Liver (tissue), 9 donors: ENCODE measurements around the gene RGS9BP. TPM values are rescaled to one million over a fixed set of nuclear protein-coding genes. Genes with fewer than 3 reads are reported as not detected.

Experiments
- DNase-seq: peaks from one replicate; pipeline ENCODE4 v3.0.0-alpha.2; 2017; ENCODE audit warnings: low spot score
- H3K27ac ChIP-seq, 2 donors: one replicate each; pipeline ENCODE4 v1.7.0; 2013; ENCODE audit warnings: inconsistent platforms in 2 of 2, low read length in 2 of 2, control low read depth in 1 of 2, low read depth in 1 of 2, mild to moderate bottlenecking in 1 of 2
- H3K27me3 ChIP-seq, 4 donors: one replicate each; pipeline versions ENCODE4 v1.6.1 to v1.7.0; 2013; ENCODE audit warnings: low read length in 3 of 4, inconsistent platforms in 1 of 4, mild to moderate bottlenecking in 1 of 4, moderate library complexity in 1 of 4; ENCODE audit not compliant: control insufficient read depth in 4 of 4, insufficient read depth in 4 of 4
- H3K36me3 ChIP-seq, 4 donors: one replicate each; pipeline versions ENCODE4 v1.6.1 to v1.7.0; 2013; ENCODE audit warnings: low read length in 3 of 4, mild to moderate bottlenecking in 3 of 4, low read depth in 1 of 4, moderate library complexity in 1 of 4; ENCODE audit not compliant: control insufficient read depth in 4 of 4, insufficient read depth in 3 of 4
- H3K4me1 ChIP-seq, 4 donors: one replicate each; pipeline versions ENCODE4 v1.6.1 to v1.7.0; 2013; ENCODE audit warnings: low read length in 3 of 4, mild to moderate bottlenecking in 3 of 4, moderate library complexity in 1 of 4; ENCODE audit not compliant: control insufficient read depth in 4 of 4, insufficient read depth in 4 of 4
- H3K4me3 ChIP-seq, 3 donors: one replicate each; pipeline versions ENCODE4 v1.6.1 to v1.7.0; 2013; ENCODE audit warnings: low read length in 3 of 3, control low read depth in 1 of 3, low read depth in 1 of 3, mild to moderate bottlenecking in 1 of 3
- H3K9ac ChIP-seq, 2 donors: one replicate each; pipeline ENCODE4 v1.7.0; 2013; ENCODE audit warnings: low read length in 2 of 2, mild to moderate bottlenecking in 2 of 2, moderate library complexity in 2 of 2, control low read depth in 1 of 2, low read depth in 1 of 2
- H3K9me3 ChIP-seq, 4 donors: one replicate each; pipeline versions ENCODE4 v1.6.1 to v1.7.0; 2013; ENCODE audit warnings: low read length in 3 of 4; ENCODE audit not compliant: control insufficient read depth in 4 of 4
- EGR1 ChIP-seq, 2 donors: IDR thresholded peaks; 2 replicates each; pipeline ENCODE4 v1.6.1; 2016 to 2018; ENCODE audit warnings: antibody characterized with exemption in 2 of 2, low read depth in 2 of 2
- FOXA1 ChIP-seq: IDR thresholded peaks from 2 replicates; pipeline ENCODE4 v1.6.1; 2016; ENCODE audit warnings: antibody characterized with exemption
- FOXA2 ChIP-seq: IDR thresholded peaks from 2 replicates; pipeline ENCODE4 v1.6.1; 2016; ENCODE audit warnings: antibody characterized with exemption
- GABPA ChIP-seq, 2 donors: IDR thresholded peaks in 1 of 2; conservative IDR thresholded peaks in 1 of 2; 2 replicates each; pipeline ENCODE4 v1.6.1; 2016; ENCODE audit warnings: antibody characterized with exemption in 2 of 2, mild to moderate bottlenecking in 1 of 2, moderate library complexity in 1 of 2
- HNF4A ChIP-seq, 2 donors: conservative IDR thresholded peaks; 2 replicates each; pipeline ENCODE4 v1.6.1; 2016; ENCODE audit warnings: antibody characterized with exemption in 2 of 2, mild to moderate bottlenecking in 2 of 2
- HNF4G ChIP-seq: IDR thresholded peaks from 2 replicates; pipeline ENCODE4 v1.6.1; 2016; ENCODE audit warnings: antibody characterized with exemption
- JUND ChIP-seq, 2 donors: IDR thresholded peaks; 2 replicates each; pipeline ENCODE4 v1.6.1; 2016; ENCODE audit warnings: antibody characterized with exemption in 2 of 2
- NR2F2 ChIP-seq: IDR thresholded peaks from 2 replicates; pipeline ENCODE4 v1.6.1; 2016; ENCODE audit warnings: antibody characterized with exemption
- RAD21 ChIP-seq, 2 donors: IDR thresholded peaks; 2 replicates each; pipeline ENCODE4 v1.6.1; 2016; ENCODE audit warnings: antibody characterized with exemption in 2 of 2, mild to moderate bottlenecking in 2 of 2
- RXRA ChIP-seq, 2 donors: IDR thresholded peaks; 2 replicates each; pipeline ENCODE4 v1.6.1; 2017 to 2018; ENCODE audit warnings: antibody characterized with exemption in 2 of 2, mild to moderate bottlenecking in 1 of 2
- SP1 ChIP-seq: IDR thresholded peaks from 2 replicates; pipeline ENCODE4 v1.6.1; 2018; ENCODE audit warnings: antibody characterized with exemption, mild to moderate bottlenecking
- TAF1 ChIP-seq: conservative IDR thresholded peaks from 2 replicates; pipeline ENCODE4 v1.6.1; 2016; ENCODE audit warnings: antibody characterized with exemption, mild to moderate bottlenecking
- YY1 ChIP-seq: IDR thresholded peaks from 2 replicates; pipeline ENCODE4 v1.6.1; 2016; ENCODE audit warnings: antibody characterized with exemption, mild to moderate bottlenecking
- WGBS: extraction: QIAGEN DNeasy Blood & Tissue Kit; methylation state at CpG from one replicate; pipeline ENCODE4 v1.1.7; 2013; 5-methylcytosine and 5-hydroxymethylcytosine counted together
- polyA plus RNA-seq, 2 donors: library from polyadenylated mRNA; stranded (reverse) in 1 of 2; unstranded in 1 of 2; fragments of 200-250 nt in 1 of 2; fragments of >200 nt in 1 of 2; fragmentation: Nextera tagmentation in 1 of 2; extraction: Ambion mirVana in 1 of 2; gene quantifications; one replicate each; pipeline versions ENCODE4 v1.2.1 to v1.2.3, GENCODE V29; 2013 to 2015
- total RNA-seq, 2 donors: library from RNA; depleted of rRNA; stranded (reverse); fragments of >200 nt; gene quantifications; one replicate each; pipeline ENCODE4 v1.2.3, GENCODE V29; 2014
- TF ChIP-seq, protein P1 (sequence below): IDR thresholded peaks from 2 replicates; pipeline ENCODE4 v1.6.1; 2016; ENCODE audit warnings: antibody characterized with exemption, mild to moderate bottlenecking
- TF ChIP-seq, protein P2 (sequence below): IDR thresholded peaks from 2 replicates; pipeline ENCODE4 v1.6.1; 2016; ENCODE audit warnings: antibody characterized with exemption
- TF ChIP-seq, protein P3 (sequence below): fragments of 150-350 bp; IDR thresholded peaks from 2 replicates; pipeline ENCODE4 v1.5.1; 2017; ENCODE audit warnings: improper control_type of control experiment, low read depth, low read length; ENCODE audit not compliant: missing input control
- TF ChIP-seq, protein P4 (sequence below): IDR thresholded peaks from 2 replicates; pipeline ENCODE4 v1.6.1; 2016; ENCODE audit warnings: antibody characterized with exemption
- TF ChIP-seq, protein P5 (sequence below): IDR thresholded peaks from 2 replicates; pipeline ENCODE4 v1.6.1; 2016; ENCODE audit warnings: antibody characterized with exemption
- donor health status: healthy.
- donor health status: healthy.
- donor health status: healthy.
- donor health status: healthy.
- donor health status: healthy.

RGS9BP gene
- total and polyA plus RNA-seq, 4 donors = under 0.01 to 0.05 (median 0.01) TPM; not detected in 1

DNA sequence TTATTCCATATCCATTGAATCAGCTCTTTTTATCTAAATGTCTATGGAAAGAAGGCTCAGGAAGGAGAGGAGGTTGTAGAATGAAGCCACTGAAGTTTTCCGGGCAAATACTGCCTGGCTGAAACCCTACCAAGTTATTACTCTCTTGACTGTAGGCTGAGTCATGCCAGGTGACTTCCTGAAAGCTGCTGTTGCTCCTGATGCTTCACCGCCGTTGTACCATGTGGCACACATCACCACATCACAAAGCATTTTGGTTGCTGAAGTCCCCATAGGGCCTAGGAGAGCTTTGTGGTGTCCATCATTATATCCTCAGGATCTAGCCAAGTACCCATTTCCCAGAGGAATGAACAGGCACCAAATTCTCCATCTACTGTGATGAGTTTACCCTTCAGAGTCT lies 32.8 kb downstream of the RGS9BP start:
- no peak overlapping the region for H3K9ac ChIP-seq
- no peaks in the 10 kb centered on the region for H3K4me1 ChIP-seq
- H3K36me3 ChIP-seq = peaks cover 0 to 10% (median 5%) of the 10 kb centered on the region in 4 donors
- H3K9me3 ChIP-seq = peaks cover 4 to 11% (median 5%) of the 10 kb centered on the region in 4 donors
- TF ChIP-seq RAD21 (IDR thresholded peaks at IDR 0.05) (no peak), RXRA (IDR thresholded peaks at IDR 0.05) (no peak), TAF1 (no peak), EGR1 (IDR thresholded peaks at IDR 0.05; ENCODE audit: low read depth in 2 of 2) (no peak), JUND (IDR thresholded peaks at IDR 0.05) (no peak), NR2F2 (no peak), HNF4A (conservative IDR thresholded peaks at IDR 0.05) (no peak), SP1 (no peak), FOXA1 (no peak)
- TF ChIP-seq, protein P1, sequence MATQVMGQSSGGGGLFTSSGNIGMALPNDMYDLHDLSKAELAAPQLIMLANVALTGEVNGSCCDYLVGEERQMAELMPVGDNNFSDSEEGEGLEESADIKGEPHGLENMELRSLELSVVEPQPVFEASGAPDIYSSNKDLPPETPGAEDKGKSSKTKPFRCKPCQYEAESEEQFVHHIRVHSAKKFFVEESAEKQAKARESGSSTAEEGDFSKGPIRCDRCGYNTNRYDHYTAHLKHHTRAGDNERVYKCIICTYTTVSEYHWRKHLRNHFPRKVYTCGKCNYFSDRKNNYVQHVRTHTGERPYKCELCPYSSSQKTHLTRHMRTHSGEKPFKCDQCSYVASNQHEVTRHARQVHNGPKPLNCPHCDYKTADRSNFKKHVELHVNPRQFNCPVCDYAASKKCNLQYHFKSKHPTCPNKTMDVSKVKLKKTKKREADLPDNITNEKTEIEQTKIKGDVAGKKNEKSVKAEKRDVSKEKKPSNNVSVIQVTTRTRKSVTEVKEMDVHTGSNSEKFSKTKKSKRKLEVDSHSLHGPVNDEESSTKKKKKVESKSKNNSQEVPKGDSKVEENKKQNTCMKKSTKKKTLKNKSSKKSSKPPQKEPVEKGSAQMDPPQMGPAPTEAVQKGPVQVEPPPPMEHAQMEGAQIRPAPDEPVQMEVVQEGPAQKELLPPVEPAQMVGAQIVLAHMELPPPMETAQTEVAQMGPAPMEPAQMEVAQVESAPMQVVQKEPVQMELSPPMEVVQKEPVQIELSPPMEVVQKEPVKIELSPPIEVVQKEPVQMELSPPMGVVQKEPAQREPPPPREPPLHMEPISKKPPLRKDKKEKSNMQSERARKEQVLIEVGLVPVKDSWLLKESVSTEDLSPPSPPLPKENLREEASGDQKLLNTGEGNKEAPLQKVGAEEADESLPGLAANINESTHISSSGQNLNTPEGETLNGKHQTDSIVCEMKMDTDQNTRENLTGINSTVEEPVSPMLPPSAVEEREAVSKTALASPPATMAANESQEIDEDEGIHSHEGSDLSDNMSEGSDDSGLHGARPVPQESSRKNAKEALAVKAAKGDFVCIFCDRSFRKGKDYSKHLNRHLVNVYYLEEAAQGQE = no peak
- TF ChIP-seq, protein P2, sequence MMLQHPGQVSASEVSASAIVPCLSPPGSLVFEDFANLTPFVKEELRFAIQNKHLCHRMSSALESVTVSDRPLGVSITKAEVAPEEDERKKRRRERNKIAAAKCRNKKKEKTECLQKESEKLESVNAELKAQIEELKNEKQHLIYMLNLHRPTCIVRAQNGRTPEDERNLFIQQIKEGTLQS = no peak
- TF ChIP-seq, protein P3, sequence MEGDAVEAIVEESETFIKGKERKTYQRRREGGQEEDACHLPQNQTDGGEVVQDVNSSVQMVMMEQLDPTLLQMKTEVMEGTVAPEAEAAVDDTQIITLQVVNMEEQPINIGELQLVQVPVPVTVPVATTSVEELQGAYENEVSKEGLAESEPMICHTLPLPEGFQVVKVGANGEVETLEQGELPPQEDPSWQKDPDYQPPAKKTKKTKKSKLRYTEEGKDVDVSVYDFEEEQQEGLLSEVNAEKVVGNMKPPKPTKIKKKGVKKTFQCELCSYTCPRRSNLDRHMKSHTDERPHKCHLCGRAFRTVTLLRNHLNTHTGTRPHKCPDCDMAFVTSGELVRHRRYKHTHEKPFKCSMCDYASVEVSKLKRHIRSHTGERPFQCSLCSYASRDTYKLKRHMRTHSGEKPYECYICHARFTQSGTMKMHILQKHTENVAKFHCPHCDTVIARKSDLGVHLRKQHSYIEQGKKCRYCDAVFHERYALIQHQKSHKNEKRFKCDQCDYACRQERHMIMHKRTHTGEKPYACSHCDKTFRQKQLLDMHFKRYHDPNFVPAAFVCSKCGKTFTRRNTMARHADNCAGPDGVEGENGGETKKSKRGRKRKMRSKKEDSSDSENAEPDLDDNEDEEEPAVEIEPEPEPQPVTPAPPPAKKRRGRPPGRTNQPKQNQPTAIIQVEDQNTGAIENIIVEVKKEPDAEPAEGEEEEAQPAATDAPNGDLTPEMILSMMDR = no peak
- no peak overlapping the region for H3K4me3 ChIP-seq
- no peak for DNase-seq
- H3K27me3 ChIP-seq = no peaks in the 10 kb centered on the region
- WGBS = 85% methylated on average over 3 of the region's 3 CpGs
- H3K27ac ChIP-seq = no peak overlapping the region

DNA sequence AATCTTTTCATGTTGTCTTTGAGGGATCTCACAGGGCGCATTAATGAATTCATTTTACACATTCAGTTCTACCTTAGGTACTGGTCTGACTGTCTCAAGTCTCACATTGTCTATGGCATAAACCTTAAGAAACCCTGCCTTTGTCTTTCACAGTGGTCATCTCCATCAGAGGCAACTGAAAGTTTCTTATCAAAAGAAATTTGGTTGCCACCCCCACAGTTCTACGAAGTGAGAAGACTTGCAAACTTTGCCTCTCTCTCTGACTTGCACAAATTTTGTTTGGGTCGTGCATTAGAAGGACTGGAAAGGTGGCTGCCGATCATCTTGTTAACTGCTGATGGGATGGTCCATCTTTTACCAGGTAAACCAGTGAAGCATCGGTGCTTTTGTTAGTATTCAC lies 33.4 kb downstream of the RGS9BP start:
- peaks cover 0 to 14% (median 5%) of the 10 kb centered on the region in 4 donors for H3K36me3 ChIP-seq
- TF ChIP-seq, protein P2 = no peak
- TF ChIP-seq YY1 = no peak
- TF ChIP-seq JUND (IDR thresholded peaks at IDR 0.05) = no peak
- no peak for TF ChIP-seq HNF4G
- no peak for TF ChIP-seq NR2F2
- no peak for TF ChIP-seq SP1
- TF ChIP-seq FOXA1 = no peak
- no peak for TF ChIP-seq GABPA (IDR thresholded peaks at IDR 0.05 in 1 of 2, conservative IDR thresholded peaks at IDR 0.05 in 1 of 2)
- TF ChIP-seq RXRA (IDR thresholded peaks at IDR 0.05) = no peak
- TF ChIP-seq, protein P4, sequence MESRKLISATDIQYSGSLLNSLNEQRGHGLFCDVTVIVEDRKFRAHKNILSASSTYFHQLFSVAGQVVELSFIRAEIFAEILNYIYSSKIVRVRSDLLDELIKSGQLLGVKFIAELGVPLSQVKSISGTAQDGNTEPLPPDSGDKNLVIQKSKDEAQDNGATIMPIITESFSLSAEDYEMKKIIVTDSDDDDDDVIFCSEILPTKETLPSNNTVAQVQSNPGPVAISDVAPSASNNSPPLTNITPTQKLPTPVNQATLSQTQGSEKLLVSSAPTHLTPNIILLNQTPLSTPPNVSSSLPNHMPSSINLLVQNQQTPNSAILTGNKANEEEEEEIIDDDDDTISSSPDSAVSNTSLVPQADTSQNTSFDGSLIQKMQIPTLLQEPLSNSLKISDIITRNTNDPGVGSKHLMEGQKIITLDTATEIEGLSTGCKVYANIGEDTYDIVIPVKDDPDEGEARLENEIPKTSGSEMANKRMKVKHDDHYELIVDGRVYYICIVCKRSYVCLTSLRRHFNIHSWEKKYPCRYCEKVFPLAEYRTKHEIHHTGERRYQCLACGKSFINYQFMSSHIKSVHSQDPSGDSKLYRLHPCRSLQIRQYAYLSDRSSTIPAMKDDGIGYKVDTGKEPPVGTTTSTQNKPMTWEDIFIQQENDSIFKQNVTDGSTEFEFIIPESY = no peak
- no peak for TF ChIP-seq RAD21 (IDR thresholded peaks at IDR 0.05)
- no peak for TF ChIP-seq TAF1
- no peak for TF ChIP-seq HNF4A (conservative IDR thresholded peaks at IDR 0.05)
- TF ChIP-seq, protein P5, sequence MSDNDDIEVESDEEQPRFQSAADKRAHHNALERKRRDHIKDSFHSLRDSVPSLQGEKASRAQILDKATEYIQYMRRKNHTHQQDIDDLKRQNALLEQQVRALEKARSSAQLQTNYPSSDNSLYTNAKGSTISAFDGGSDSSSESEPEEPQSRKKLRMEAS = no peak
- no peak for TF ChIP-seq FOXA2
- TF ChIP-seq, protein P3 = no peak
- no peak for TF ChIP-seq EGR1 (IDR thresholded peaks at IDR 0.05; ENCODE audit: low read depth in 2 of 2)

More for the DNA sequence above, 33.4 kb downstream of the RGS9BP start:
- peaks cover under 1 to 7% (median 4%) of the 10 kb centered on the region in 4 donors for H3K9me3 ChIP-seq
- H3K4me3 ChIP-seq = no peak overlapping the region
- DNase-seq = no peak
- 97% methylated on average over 5 of the region's 5 CpGs for WGBS
- H3K27me3 ChIP-seq = no peaks in the 10 kb centered on the region
- no peak overlapping the region for H3K27ac ChIP-seq
- no peak overlapping the region for H3K9ac ChIP-seq
- no peaks in the 10 kb centered on the region for H3K4me1 ChIP-seq
